GM18870 (cell line): ENCODE measurements around the gene SLC9A2.
A peak's percentile ranks its signal among the peaks of the same experiment; 100 is the strongest.

Experiments used
- ATAC-seq: cut with Tn5 transposase; IDR thresholded peaks from one replicate; pipeline ENCODE4 v1.9.1; 2021; ENCODE audit warnings: moderate library complexity; ENCODE audit not compliant: unreplicated experiment

Gene SLC9A2

GRCh38 chr2:102619414-102620319 is at the start of gene SLC9A2:
SLC9A2 (plus strand) TSS chr2:102619553; CDS start chr2:102619849, 296 bp downstream.
- no peak for ATAC-seq

- ATAC-seq: no peak
Measured at GRCh38 chr2:102575888-102576287, 43.5 kb upstream of the SLC9A2 start.

- ATAC-seq: no peak
Measured at GRCh38 chr2:102578376-102578775, 41.0 kb upstream of the SLC9A2 start.

- no peak for ATAC-seq
Measured at GRCh38 chr2:102581911-102582310, 37.4 kb upstream of the SLC9A2 start.

GRCh38 chr2:102582845-102583244 is 36.5 kb upstream of the SLC9A2 start:
- no peak for ATAC-seq

GRCh38 chr2:102585847-102586404 is 33.4 kb upstream of the SLC9A2 start:
- no peak for ATAC-seq

- ATAC-seq: no peak
Measured at GRCh38 chr2:102588213-102588939, 31.0 kb upstream of the SLC9A2 start.

- ATAC-seq: no peak
Measured at GRCh38 chr2:102589444-102589843, 29.9 kb upstream of the SLC9A2 start.

- no peak for ATAC-seq
Measured at GRCh38 chr2:102591491-102592045, 27.8 kb upstream of the SLC9A2 start.

- ATAC-seq: no peak
Measured at GRCh38 chr2:102592601-102593000, 26.8 kb upstream of the SLC9A2 start.

GRCh38 chr2:102593516-102593915 is 25.8 kb upstream of the SLC9A2 start:
- ATAC-seq: no peak

- ATAC-seq: no peak
Measured at GRCh38 chr2:102594445-102595016, 24.8 kb upstream of the SLC9A2 start.

- ATAC-seq: no peak
Measured at GRCh38 chr2:102597788-102598187, 21.6 kb upstream of the SLC9A2 start.

- ATAC-seq: no peak
Measured at GRCh38 chr2:102599486-102599885, 19.9 kb upstream of the SLC9A2 start.

GRCh38 chr2:102601730-102602129 is 17.6 kb upstream of the SLC9A2 start:
- no peak for ATAC-seq

GRCh38 chr2:102603904-102604303 is 15.4 kb upstream of the SLC9A2 start:
- ATAC-seq: no peak

GRCh38 chr2:102604769-102605168 is 14.6 kb upstream of the SLC9A2 start:
- ATAC-seq: no peak

- ATAC-seq: no peak
Measured at GRCh38 chr2:102606353-102606752, 13.0 kb upstream of the SLC9A2 start.

GRCh38 chr2:102615620-102616436 is 3.5 kb upstream of the SLC9A2 start:
- ATAC-seq: peak; percentile 80
